A549 (cell line): Measurements from ENCODE around the gene GSTA2. TPM values are rescaled to one million over a fixed set of nuclear protein-coding genes. Genes with fewer than 3 reads are reported as not detected.
"Not testable (repeated sequence)": the region's sequence is repeated elsewhere in the genome, so short reads cannot be mapped to it uniquely, and the experiment has no call there.

Source experiments
- ATAC-seq, 2 experiments: fragments of 200-7000 bp in 1 of 2; fragments of >200 bp in 1 of 2; cut with Nextera tagmentation in 1 of 2; cut with Tn5 transposase in 1 of 2; 3 replicates each; pipeline versions ENCODE4 v1.8.0 to v1.9.1; 2018 to 2020; ENCODE audit warnings: mild to moderate bottlenecking in 1 of 2, moderate library complexity in 1 of 2
- CTCF ChIA-PET: fragments of 300-600 bp; sonication (Branson Sonifier 250); formaldehyde crosslinking; extraction: SDS; loops from one replicate; lab custom pipeline; 2021; ENCODE audit warnings: antibody characterized with exemption, inconsistent platforms; lab: Yijun Ruan, JAX
- POLR2A ChIA-PET: fragments of 350-600 bp; formaldehyde crosslinking; extraction: SDS; loops from one replicate; lab custom pipeline; 2021; ENCODE audit warnings: antibody characterized with exemption, inconsistent platforms; lab: Yijun Ruan, JAX
- DNase-seq, 2 experiments: peaks; one replicate each; pipeline versions ENCODE4 v3.0.0 to v3.0.0-alpha.2; 2011 to 2016; ENCODE audit warnings: low read depth in 1 of 2, low spot score in 1 of 2
- FAIRE-seq: peaks from 2 replicates; lab custom pipeline; 2011; peaks lifted over from hg19 to GRCh38; lab: Jason Lieb, UNC
- H3K27ac ChIP-seq, 2 experiments: fragments of >200 bp; sonication (Bioruptor Twin); formaldehyde crosslinking; 3 replicates each; pipeline ENCODE4 v1.5.1; 2016 to 2017
- H3K4me1 ChIP-seq: fragments of >200 bp; sonication (Bioruptor Twin); formaldehyde crosslinking; 3 replicates; pipeline ENCODE4 v1.6.1; 2016
- H3K4me2 ChIP-seq: fragments of >200 bp; sonication (Bioruptor Twin); formaldehyde crosslinking; 3 replicates; pipeline ENCODE4 v1.6.1; 2016
- H3K4me3 ChIP-seq: fragments of >200 bp; sonication (Bioruptor Twin); formaldehyde crosslinking; 3 replicates; pipeline ENCODE4 v1.5.1; 2016
- H3K9me3 ChIP-seq: fragments of >200 bp; sonication (Bioruptor Twin); formaldehyde crosslinking; 3 replicates; pipeline ENCODE4 v1.6.1; 2016
- CBX2 ChIP-seq: fragments of 200-600 bp; sonication (generic); IDR thresholded peaks from 2 replicates; pipeline ENCODE4 v1.6.1; 2016; ENCODE audit warnings: low read depth, mild to moderate bottlenecking, borderline replicate concordance
- CEBPB ChIP-seq, 2 experiments: fragments of >200 bp in 1 of 2; sonication (Bioruptor Twin) in 1 of 2; formaldehyde crosslinking in 1 of 2; IDR thresholded peaks; 2 replicates each; pipeline ENCODE4 v1.6.1; 2012 to 2016
- EHMT2 ChIP-seq: fragments of 200-600 bp; sonication (generic); IDR thresholded peaks from 2 replicates; pipeline ENCODE4 v1.6.1; 2016; ENCODE audit warnings: antibody characterized with exemption, low read depth, mild to moderate bottlenecking, moderate library complexity
- EP300 ChIP-seq, 2 experiments: fragments of >200 bp; sonication (Bioruptor Twin); formaldehyde crosslinking; IDR thresholded peaks; 2 replicates in 1 of 2; 3 replicates in 1 of 2; pipeline ENCODE4 v1.6.1; 2016 to 2017
- FOSB ChIP-seq: fragments of 250-450 bp; sonication (Bioruptor Pico); IDR thresholded peaks from 2 replicates; pipeline ENCODE4 v1.5.0; 2020; ENCODE audit warnings: mild to moderate bottlenecking, moderate library complexity
- GATA3 ChIP-seq: IDR thresholded peaks from 2 replicates; pipeline ENCODE4 v1.6.1; 2012; ENCODE audit warnings: borderline replicate concordance
- HOXA7 ChIP-seq: fragments of 250-450 bp; sonication (Bioruptor Pico); IDR thresholded peaks from 2 replicates; pipeline ENCODE4 v1.5.0; 2020; ENCODE audit warnings: mild to moderate bottlenecking, moderate library complexity
- JUN ChIP-seq, 2 experiments: fragments of >200 bp; sonication (Bioruptor Twin); formaldehyde crosslinking; IDR thresholded peaks; 2 replicates in 1 of 2; 3 replicates in 1 of 2; pipeline ENCODE4 v1.6.1; 2016 to 2017
- MAFK ChIP-seq: fragments of 450-650 bp; IDR thresholded peaks from 2 replicates; pipeline ENCODE4 v1.6.1; 2014; ENCODE audit not compliant: partially characterized antibody
- MAZ ChIP-seq: fragments of 150-350 bp; IDR thresholded peaks from 2 replicates; pipeline ENCODE4 v1.6.1; 2014; ENCODE audit warnings: antibody characterized with exemption, low read depth, low read length, borderline replicate concordance
- NFE2L2 ChIP-seq: fragments of 150-350 bp; conservative IDR thresholded peaks from 2 replicates; pipeline ENCODE4 v1.6.1; 2014; ENCODE audit warnings: low read length
- NR3C1 ChIP-seq: fragments of >200 bp; sonication (Bioruptor Twin); formaldehyde crosslinking; IDR thresholded peaks from 3 replicates; pipeline ENCODE4 v1.6.1; 2017
- PHF8 ChIP-seq: fragments of 200-600 bp; sonication (generic); IDR thresholded peaks from 2 replicates; pipeline ENCODE4 v1.6.1; 2016; ENCODE audit warnings: low read depth, mild to moderate bottlenecking, antibody characterized with exemption, moderate library complexity, borderline replicate concordance
- POLR2A ChIP-seq: IDR thresholded peaks from 2 replicates; pipeline ENCODE4 v1.6.1; 2012; ENCODE audit warnings: mild to moderate bottlenecking, low read length
- POLR2AphosphoS2 ChIP-seq: conservative IDR thresholded peaks from 2 replicates; pipeline ENCODE4 v1.6.1; 2012; ENCODE audit warnings: low read length, improper control_type of control experiment, inconsistent platforms
- RAD21 ChIP-seq, 2 experiments: fragments of >200 bp in 1 of 2; sonication (Bioruptor Twin) in 1 of 2; formaldehyde crosslinking in 1 of 2; IDR thresholded peaks in 1 of 2; conservative IDR thresholded peaks in 1 of 2; 2 replicates in 1 of 2; 3 replicates in 1 of 2; pipeline ENCODE4 v1.6.1; 2012 to 2018; ENCODE audit warnings: inconsistent platforms in 1 of 2
- RCOR1 ChIP-seq: fragments of 150-350 bp; IDR thresholded peaks from 2 replicates; pipeline ENCODE4 v1.6.1; 2014; ENCODE audit warnings: antibody characterized with exemption, low read length, low read depth
- TFCP2L1 ChIP-seq: fragments of 250-450 bp; sonication (Bioruptor Pico); IDR thresholded peaks from 2 replicates; pipeline ENCODE4 v1.5.0; 2021; ENCODE audit warnings: mild to moderate bottlenecking
- TP53 ChIP-seq: fragments of 250-450 bp; sonication (Bioruptor Pico); IDR thresholded peaks from 2 replicates; pipeline ENCODE4 v1.5.0; 2021; ENCODE audit warnings: mild to moderate bottlenecking, moderate library complexity
- ZC3H11A ChIP-seq: fragments of 450-650 bp; IDR thresholded peaks from 2 replicates; pipeline ENCODE4 v1.6.1; 2014; ENCODE audit warnings: antibody characterized with exemption, mild to moderate bottlenecking
- ZFP36 ChIP-seq: fragments of 450-650 bp; IDR thresholded peaks from 2 replicates; pipeline ENCODE4 v1.6.1; 2014; ENCODE audit warnings: borderline replicate concordance; ENCODE audit not compliant: partially characterized antibody
- WGBS: methylation state at CpG from one replicate; pipeline ENCODE4 v1.1.6; 2017; ENCODE audit errors: missing lambda C conversion rate; 5-methylcytosine and 5-hydroxymethylcytosine counted together
- polyA plus RNA-seq, 4 experiments: library from polyadenylated mRNA; depleted of rRNA in 3 of 4; stranded (reverse); fragments of >200 nt; fragmentation: RNase III in 1 of 4; extraction: RNeasy Plus Mini Kit Qiagen cat#74134 plus additional on column Dnase treatment in 1 of 4; gene quantifications; 2 replicates in 3 of 4; 3 replicates in 1 of 4; pipeline ENCODE4 v1.2.3, GENCODE V29; 2011 to 2017
- TF ChIP-seq, protein P1 (sequence below): IDR thresholded peaks from 2 replicates; pipeline ENCODE4 v1.6.1; 2012; ENCODE audit warnings: low read depth, borderline replicate concordance
- TF ChIP-seq, protein P2 (sequence below): fragments of 250-450 bp; sonication (Bioruptor Pico); IDR thresholded peaks from 2 replicates; pipeline ENCODE4 v1.5.0; 2020; ENCODE audit warnings: low read depth, mild to moderate bottlenecking, moderate library complexity
- TF ChIP-seq, protein P3 (sequence below): fragments of 200-600 bp; sonication (generic); IDR thresholded peaks from 2 replicates; pipeline ENCODE4 v1.6.1; 2016; ENCODE audit warnings: antibody characterized with exemption, mild to moderate bottlenecking, moderate library complexity

The GSTA2 gene
- polyA plus RNA-seq, 2 of the 4 experiments (the other 2 are of a cell fraction), result 0.10 to 0.68 TPM

DNA sequence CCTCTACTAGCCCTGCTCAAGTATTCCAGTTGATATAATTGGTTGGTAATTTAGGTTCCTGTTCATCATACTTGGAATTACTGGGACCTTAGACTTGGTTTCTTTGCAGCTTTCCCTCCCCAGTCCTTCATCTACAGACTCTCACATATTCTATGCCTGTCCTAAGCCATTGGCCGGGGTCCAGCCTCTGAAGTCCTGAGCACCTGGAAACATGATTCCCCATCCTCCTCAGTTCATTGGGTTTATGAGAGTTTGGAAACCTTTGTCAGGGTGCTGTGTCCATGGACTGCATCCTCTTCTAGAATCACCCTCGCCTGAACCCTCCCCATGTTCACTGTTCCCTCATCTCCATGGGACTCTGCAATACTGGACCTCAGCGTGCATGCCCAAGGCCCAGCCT is 8.8 kb downstream of the GSTA2 start:
- ChIA-PET CTCF (interaction anchor here (0.6 kb wide), 1 partner anchor 209 kb away, joined by 3 read pairs; no protein-coding TSS in a partner anchor), POLR2A (no interaction called here)
- no peak for FAIRE-seq

DNA sequence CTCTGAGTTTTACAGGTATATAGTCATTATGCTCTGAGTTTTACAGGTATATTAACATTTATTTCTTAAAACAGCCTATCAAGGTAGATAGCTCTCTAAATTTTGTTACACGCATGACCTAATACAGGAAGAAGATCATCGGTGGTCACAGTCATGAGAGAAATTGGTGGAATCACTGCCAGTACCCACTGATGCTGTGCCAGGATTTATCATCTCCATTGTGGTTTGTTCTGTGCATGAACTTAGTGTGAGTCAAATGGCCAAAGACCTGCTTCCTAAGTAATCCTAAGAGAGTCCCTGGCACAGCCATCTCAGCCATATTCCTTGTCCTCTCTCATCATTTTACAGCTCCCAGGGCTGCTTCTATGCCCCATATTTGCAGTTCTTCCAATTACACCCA is 10.1 kb downstream of the GSTA2 start:
- H3K4me2 ChIP-seq, ATAC-seq, POLR2A ChIA-PET, H3K9me3 ChIP-seq, FAIRE-seq, H3K4me3 ChIP-seq, H3K27ac ChIP-seq, DNase-seq, CTCF ChIA-PET, H3K4me1 ChIP-seq: not testable (repeated sequence)
- WGBS, result 92% methylated on average over 2 of the region's 2 CpGs

More for the DNA sequence above, 8.8 kb downstream of the GSTA2 start:
- DNase-seq, result no peak
- Histone ChIP-seq H3K27ac (no peak overlapping the region), H3K9me3 (no peaks in the 10 kb centered on the region), H3K4me2 (no peak overlapping the region), H3K4me1 (no peaks in the 10 kb centered on the region), H3K4me3 (no peak overlapping the region)
- TF ChIP-seq CEBPB (IDR thresholded peaks at IDR 0.05) (no peak), TFCP2L1 (CRISPR knock-in tag) (no peak), RAD21 (conservative IDR thresholded peaks at IDR 0.05 in 1 of 2, IDR thresholded peaks at IDR 0.05 in 1 of 2) (no peak), NFE2L2 (no peak), PHF8 (no peak), EP300 (IDR thresholded peaks at IDR 0.05) (no peak)
- TF ChIP-seq, all 56 proteins: peak for 0
- ATAC-seq, result no peak
- WGBS, result 63% methylated on average over 3 of the region's 3 CpGs

DNA sequence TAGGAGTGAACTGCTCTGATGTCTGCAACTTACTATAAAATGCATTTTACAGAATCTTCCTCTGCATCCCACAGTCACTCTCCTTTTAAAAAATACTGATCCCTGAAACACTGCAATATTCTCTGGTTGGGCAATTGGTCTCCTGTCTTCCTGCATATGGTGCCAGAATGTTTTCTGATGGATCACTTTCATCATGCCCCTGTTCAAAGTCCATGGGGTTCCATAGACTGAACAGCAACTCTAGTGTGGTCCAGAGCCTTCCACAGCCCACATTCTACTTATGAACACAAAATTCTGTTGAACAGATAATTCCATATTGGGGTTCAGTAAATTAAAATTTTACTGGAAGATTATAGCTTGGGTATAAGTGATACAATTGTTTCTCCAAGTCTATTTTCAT is 11.0 kb downstream of the GSTA2 start:
- Histone ChIP-seq H3K9me3 (no peaks in the 10 kb centered on the region), H3K27ac (no peak overlapping the region), H3K4me1 (no peaks in the 10 kb centered on the region), H3K4me3 (no peak overlapping the region), H3K4me2 (no peak overlapping the region)
- no peak for ATAC-seq
- TF ChIP-seq ZC3H11A (no peak), POLR2AphosphoS2 (no peak), JUN (IDR thresholded peaks at IDR 0.05) (no peak), CBX2 (no peak), NR3C1 (no peak), RCOR1 (no peak), EHMT2 (no peak), MAZ (no peak), POLR2A (no peak), MAFK (no peak), CEBPB (IDR thresholded peaks at IDR 0.05) (no peak), PHF8 (no peak), FOSB (CRISPR knock-in tag) (no peak), GATA3 (no peak)
- TF ChIP-seq, protein P1, sequence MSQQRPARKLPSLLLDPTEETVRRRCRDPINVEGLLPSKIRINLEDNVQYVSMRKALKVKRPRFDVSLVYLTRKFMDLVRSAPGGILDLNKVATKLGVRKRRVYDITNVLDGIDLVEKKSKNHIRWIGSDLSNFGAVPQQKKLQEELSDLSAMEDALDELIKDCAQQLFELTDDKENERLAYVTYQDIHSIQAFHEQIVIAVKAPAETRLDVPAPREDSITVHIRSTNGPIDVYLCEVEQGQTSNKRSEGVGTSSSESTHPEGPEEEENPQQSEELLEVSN, result no peak
- TF ChIP-seq, protein P2, sequence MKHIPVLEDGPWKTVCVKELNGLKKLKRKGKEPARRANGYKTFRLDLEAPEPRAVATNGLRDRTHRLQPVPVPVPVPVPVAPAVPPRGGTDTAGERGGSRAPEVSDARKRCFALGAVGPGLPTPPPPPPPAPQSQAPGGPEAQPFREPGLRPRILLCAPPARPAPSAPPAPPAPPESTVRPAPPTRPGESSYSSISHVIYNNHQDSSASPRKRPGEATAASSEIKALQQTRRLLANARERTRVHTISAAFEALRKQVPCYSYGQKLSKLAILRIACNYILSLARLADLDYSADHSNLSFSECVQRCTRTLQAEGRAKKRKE, result no peak
- FAIRE-seq, result no peak
- ChIA-PET POLR2A (no interaction called here), CTCF (no interaction called here)
- DNase-seq, result no peak

DNA sequence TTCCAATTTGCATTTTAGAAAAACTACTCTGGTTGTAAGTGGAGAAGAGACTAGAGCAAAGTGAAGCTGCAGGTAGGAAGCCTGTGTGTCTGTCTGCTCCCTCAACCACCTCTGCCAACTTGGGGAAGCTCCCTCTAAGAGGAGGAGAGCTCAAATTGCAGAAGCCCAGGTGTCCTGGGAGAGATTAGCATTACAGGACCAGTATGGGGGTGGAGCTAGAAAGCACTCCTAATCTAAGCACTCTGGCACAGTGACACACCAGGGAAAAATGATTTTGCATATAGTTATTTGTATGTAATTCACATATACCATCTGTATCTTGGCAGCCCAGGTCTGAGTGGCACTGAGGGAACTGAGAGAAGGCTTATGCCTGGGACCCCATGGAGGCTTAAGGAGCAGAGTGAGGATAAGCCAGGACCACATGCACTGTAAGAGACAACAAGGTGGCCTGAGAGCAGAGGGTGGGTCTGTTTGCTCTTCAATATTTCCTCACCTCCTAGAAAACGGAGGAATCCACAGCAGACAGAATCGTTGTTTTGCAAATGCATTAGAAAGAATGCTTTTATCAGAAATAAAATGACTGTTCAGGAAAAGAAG is 13.6 kb downstream of the GSTA2 start:
- WGBS, result 12% methylated on average over 2 of the region's 2 CpGs
- Histone ChIP-seq H3K4me2 (no peak overlapping the region), H3K4me1 (no peaks in the 10 kb centered on the region), H3K9me3 (no peaks in the 10 kb centered on the region), H3K4me3 (no peak overlapping the region), H3K27ac (no peak overlapping the region)
- ChIA-PET POLR2A (no interaction called here), CTCF (no interaction called here)
- ATAC-seq (no peak), DNase-seq (no peak), FAIRE-seq (no peak)
- TF ChIP-seq TP53 (CRISPR knock-in tag) (no peak), ZC3H11A (no peak), PHF8 (no peak), ZFP36 (no peak), HOXA7 (CRISPR knock-in tag) (no peak)
- TF ChIP-seq, protein P3, sequence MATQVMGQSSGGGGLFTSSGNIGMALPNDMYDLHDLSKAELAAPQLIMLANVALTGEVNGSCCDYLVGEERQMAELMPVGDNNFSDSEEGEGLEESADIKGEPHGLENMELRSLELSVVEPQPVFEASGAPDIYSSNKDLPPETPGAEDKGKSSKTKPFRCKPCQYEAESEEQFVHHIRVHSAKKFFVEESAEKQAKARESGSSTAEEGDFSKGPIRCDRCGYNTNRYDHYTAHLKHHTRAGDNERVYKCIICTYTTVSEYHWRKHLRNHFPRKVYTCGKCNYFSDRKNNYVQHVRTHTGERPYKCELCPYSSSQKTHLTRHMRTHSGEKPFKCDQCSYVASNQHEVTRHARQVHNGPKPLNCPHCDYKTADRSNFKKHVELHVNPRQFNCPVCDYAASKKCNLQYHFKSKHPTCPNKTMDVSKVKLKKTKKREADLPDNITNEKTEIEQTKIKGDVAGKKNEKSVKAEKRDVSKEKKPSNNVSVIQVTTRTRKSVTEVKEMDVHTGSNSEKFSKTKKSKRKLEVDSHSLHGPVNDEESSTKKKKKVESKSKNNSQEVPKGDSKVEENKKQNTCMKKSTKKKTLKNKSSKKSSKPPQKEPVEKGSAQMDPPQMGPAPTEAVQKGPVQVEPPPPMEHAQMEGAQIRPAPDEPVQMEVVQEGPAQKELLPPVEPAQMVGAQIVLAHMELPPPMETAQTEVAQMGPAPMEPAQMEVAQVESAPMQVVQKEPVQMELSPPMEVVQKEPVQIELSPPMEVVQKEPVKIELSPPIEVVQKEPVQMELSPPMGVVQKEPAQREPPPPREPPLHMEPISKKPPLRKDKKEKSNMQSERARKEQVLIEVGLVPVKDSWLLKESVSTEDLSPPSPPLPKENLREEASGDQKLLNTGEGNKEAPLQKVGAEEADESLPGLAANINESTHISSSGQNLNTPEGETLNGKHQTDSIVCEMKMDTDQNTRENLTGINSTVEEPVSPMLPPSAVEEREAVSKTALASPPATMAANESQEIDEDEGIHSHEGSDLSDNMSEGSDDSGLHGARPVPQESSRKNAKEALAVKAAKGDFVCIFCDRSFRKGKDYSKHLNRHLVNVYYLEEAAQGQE, result no peak

DNA sequence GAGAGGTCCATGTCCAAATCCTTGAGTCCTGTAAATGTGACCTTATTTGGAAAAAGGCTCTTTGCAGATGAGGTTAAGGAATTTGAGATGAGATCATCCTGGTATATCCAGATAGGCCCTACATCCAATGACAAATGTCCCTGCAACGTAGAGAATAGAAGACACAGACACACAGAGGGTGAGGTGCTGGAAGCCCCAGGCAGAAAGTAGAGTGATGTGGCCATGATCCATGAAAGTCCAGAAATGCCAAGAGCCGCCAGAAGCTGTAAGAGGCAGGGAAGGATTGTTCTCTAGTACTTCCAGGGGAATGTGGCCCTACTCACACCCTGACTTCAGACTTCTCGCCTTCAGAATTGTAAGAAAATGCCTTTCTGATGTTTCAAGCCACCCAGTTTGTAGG is 16.0 kb downstream of the GSTA2 start:
- H3K4me3 ChIP-seq, POLR2A ChIA-PET, ATAC-seq, H3K27ac ChIP-seq, DNase-seq, H3K4me1 ChIP-seq, FAIRE-seq, CTCF ChIA-PET, H3K4me2 ChIP-seq, H3K9me3 ChIP-seq: not testable (repeated sequence)
- WGBS, result 50% methylated on average over 3 of the region's 3 CpGs
